ENCODE measurements around the gene ST14.
"Not testable (repeated sequence)": the region's sequence is repeated elsewhere in the genome, so short reads cannot be mapped to it uniquely, and the experiment has no call there.

The ST14 gene

GRCh38 chr11:130165601-130166456 lies 6.2 kb downstream of the ST14 start:
- no peak for DNase-seq

DNA sequence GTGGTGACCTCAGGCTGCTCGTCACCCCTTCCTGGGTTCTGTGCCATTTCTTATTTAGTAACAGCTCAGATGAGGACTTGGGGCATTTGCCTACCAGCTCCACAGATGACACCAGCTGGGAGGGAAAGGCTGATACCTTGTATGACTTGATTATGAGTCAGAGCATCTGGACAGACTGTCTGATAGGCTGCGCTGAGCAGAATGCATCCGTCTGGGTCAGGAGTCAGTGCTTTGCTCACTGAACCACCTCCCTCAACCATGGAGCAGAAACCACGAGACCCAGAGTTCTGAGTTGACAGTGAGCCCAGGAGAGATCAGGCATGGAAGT lies 6.8 kb downstream of the ST14 start:
- no peak for DNase-seq

- DNase-seq: no peak
Measured at GRCh38 chr11:130167146-130167545, 7.6 kb downstream of the ST14 start.

DNA sequence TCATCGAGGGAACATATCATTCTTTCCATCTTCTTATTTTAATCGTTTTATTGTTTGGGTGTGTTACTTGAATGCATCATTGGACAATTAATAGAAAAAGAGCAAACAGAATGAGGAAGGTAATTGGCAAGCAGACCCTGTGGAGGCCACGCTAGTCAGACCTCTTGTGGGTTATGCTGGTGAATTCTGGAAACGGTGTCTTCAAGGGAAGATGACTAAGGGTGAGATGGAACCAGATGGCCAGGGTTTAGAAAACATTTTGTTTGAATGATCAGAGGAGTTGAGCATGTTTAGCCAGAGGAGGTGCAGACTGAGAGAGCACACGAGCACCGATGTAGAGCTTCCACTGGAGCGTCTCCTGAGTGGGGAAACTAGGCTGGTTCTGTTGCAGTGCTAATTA lies 8.5 kb downstream of the ST14 start:
- DNase-seq: no peak

GRCh38 chr11:130170345-130170744 lies 10.8 kb downstream of the ST14 start:
- DNase-seq: no peak

GRCh38 chr11:130171534-130171933 lies 12.0 kb downstream of the ST14 start:
- no peak for DNase-seq

GRCh38 chr11:130172001-130172400 lies 12.4 kb downstream of the ST14 start:
- DNase-seq: not testable (repeated sequence)

GRCh38 chr11:130174642-130175041 lies 15.1 kb downstream of the ST14 start:
- DNase-seq: no peak

GRCh38 chr11:130175898-130176297 lies 16.3 kb downstream of the ST14 start:
- no peak for DNase-seq

GRCh38 chr11:130177782-130178181 lies 18.2 kb downstream of the ST14 start:
- no peak for DNase-seq

GRCh38 chr11:130178441-130179339 lies 19.1 kb downstream of the ST14 start:
- no peak for DNase-seq

DNA sequence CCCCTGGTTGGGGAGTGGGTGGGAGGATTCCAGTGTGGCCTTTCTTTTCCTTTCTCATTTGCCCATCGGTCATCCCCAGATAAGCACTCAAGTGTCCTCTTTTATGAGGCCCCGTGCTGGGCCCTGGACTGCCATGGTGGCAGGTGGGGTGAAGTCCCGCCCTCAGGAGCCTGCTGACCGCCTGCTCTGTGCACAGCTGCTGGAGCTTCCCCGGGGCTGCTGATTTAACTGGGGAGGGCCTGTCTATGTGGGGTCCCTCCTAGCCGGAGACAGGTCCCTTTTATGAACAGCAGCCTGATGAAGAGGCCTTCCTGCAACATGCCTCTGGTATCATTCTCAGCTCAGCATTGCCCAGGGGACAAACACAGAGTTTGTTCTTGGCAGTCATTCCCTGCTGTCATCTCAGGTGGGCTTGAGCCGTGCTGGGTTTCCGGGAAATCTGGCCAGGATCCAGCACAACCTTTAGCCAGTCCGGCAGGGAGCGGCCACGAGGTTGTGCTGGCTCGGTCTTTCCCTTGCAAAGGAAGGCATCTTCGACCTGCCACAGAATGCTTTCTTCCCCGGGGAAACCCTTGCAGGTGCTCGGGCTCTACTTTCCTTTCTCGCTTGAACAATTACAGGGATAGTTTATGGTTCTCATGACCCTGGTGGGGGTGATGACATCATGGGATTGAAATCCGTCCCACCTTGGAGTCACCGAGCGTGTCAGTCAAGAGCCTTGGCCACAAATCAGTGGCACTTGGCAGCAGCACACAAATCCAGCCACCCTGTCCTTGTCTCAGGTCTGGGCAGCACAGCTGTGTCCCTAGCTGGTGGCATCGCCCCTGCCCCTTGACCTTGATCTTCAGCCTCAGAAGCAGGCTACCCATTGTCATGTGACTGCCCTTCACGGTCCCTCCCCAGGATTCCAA lies 20.1 kb downstream of the ST14 start:
- DNase-seq: no peak

DNA sequence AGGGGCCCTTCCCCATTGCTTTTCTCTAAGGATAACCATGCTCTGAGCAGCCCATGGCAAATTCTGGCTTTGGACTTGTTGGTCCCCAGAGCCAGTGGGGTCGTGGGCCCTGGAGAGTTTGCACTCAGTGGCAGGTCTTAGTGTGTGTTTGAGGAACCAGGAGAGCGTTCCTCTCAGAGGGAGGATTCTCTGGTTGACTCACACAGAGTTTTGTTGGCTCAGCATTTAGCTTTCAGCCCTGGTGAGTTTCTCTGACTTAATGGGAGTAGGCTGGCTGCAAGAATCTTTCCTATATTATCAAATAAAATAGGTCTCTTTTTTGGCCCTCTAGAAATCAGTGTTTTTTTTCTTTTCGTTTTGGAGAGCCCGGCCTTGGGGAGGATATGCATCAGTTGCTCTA lies 20.9 kb downstream of the ST14 start:
- no peak for DNase-seq

GRCh38 chr11:130180896-130181294 lies 21.3 kb downstream of the ST14 start:
- DNase-seq: no peak

DNA sequence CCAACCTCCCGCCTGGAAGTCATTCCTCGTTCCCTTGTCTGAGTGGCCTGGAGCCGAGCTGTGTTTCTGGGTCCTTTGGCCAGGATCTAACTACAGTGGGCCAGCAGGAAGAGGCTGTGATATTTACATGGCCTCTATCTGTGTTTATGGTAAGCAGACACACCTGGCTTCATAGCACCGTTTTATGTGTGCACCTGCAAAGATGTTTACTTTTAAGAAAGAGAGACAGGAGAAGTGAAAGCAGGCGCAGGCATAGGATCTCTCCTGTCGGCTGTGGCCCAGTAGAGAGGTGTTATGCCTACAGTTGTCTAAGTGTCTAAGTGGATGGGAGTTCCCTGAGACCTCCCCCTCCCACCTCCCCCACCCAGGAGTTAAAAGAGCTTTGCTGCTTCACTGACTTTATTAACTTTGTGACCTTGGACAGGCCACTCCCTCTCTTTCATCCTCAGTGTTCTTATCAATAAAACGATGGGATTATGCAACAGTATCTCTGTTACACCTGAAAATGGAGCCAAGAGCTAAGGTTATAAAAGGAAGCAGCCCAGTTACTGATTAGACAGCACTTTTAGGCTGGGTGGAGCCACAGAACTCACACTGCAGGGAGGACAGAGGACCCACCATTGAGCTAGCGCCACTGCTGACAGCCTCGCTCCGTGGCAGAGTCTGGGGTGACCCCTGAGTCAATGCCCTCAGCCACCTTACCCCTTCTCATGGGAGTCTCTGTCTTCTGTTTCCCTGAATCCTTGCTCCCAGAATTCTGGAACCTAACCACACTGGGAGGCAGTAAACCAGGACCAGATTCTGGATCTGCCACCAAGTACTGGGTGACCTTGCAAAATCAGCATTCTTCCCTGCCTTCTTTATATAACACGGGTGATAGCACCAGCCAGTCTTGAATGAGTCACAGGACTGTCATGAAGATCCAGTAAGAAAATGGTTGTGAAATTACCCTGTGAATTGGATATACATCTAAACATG lies 22.0 kb downstream of the ST14 start:
- DNase-seq: no peak

DNA sequence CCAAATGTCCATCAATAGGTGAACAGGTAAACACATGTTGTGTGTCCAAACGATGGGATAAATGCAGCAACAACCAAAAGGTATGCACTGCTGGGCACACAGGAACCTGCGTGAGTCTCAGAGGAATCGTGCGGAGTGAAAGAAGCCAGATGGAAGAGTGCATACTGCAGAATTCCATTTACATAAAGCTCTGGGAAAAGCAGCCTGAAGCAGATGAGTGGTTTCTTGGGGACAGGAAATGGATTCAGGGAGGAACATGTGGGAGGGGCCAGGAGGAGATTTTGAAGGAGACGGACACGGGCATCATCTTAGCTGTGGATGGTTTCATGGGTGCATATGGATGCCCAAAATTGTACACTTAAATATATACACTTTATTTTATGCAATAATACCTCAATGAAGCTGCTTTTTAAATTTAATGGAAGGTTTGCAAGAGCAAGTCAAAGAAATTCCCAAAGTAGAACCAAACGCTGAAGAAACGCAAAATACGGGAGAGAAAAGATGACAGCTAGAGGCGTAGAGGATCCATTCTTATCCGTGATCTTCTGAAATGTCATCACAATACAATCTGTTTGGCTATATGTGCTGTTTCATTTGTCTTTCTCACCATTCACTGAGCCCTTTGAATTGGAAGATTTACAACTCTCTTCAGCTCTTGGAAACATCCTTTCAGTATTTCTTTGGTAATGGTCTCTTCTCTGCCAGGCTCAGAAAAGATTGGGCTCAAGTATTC lies 24.5 kb downstream of the ST14 start:
- no peak for DNase-seq

- DNase-seq: no peak
Measured at GRCh38 chr11:130187096-130187495, 27.5 kb downstream of the ST14 start.

GRCh38 chr11:130188047-130188446 lies 28.5 kb downstream of the ST14 start:
- DNase-seq: no peak

DNA sequence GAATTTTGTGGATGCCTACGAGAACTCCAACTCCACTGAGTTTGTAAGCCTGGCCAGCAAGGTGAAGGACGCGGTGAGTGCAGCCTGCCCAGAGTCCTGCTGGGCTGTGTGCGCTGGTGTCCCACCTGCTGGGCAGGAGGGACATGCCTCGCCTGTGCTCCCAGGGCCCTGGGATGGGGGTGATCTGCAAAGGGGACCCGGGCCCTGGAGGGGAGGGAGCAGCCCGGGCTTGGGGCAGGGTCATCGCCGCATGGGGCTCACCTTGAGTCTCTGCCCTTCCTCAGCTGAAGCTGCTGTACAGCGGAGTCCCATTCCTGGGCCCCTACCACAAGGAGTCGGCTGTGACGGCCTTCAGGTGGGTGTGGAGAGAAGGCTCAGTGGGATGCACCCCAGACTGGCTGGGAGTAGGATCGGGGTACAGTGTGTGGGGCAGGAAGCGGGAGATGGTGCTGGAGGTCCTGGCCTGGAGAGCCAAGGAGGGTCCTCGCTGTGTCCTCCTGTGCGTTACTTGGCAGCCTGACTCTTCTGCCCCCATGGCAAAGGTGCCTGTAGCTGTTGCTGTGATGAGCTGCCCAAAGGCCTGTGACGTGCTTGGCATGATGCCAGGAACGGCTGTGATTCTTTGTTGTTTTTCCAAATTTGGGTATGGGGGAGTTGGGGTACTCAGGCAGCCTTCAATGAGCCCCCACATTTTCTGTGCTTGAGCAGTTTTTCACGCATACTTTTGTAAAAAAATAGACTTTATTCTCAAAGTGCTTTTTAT lies 29.2 kb downstream of the ST14 start:
- no peak for DNase-seq

Measured in midbrain (tissue), 1 donor.